Measurements from ENCODE around the gene DACH1. TPM values are rescaled to one million over a fixed set of nuclear protein-coding genes. Genes with fewer than 3 reads are reported as not detected.

The DACH1 gene
- total RNA-seq, 4 donors from 2014 or later = 0.08 to 2.3 (median 0.71) TPM

DNA sequence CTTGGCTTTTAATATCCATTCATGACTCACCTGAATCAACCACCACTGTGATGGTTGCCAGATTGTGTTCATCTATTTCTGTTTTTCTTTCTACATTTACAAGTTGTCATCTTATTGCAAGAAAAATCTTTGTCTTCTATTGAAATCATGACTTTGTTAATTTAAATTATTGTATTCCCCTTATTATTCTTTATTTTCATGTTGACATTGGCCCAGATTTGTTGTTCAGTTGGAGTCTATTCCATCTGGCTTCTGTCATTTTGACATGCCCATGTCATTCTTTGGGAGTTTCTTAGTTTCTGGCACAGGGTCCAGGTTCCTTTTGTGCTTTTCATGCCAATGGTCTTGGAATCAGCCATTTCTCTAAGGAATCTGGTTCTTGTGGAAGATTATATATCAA, 19.9 kb upstream of the DACH1 start:
- TF ChIP-seq, protein P1, sequence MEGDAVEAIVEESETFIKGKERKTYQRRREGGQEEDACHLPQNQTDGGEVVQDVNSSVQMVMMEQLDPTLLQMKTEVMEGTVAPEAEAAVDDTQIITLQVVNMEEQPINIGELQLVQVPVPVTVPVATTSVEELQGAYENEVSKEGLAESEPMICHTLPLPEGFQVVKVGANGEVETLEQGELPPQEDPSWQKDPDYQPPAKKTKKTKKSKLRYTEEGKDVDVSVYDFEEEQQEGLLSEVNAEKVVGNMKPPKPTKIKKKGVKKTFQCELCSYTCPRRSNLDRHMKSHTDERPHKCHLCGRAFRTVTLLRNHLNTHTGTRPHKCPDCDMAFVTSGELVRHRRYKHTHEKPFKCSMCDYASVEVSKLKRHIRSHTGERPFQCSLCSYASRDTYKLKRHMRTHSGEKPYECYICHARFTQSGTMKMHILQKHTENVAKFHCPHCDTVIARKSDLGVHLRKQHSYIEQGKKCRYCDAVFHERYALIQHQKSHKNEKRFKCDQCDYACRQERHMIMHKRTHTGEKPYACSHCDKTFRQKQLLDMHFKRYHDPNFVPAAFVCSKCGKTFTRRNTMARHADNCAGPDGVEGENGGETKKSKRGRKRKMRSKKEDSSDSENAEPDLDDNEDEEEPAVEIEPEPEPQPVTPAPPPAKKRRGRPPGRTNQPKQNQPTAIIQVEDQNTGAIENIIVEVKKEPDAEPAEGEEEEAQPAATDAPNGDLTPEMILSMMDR (IDR thresholded peaks at IDR 0.05) = no peak
- TF ChIP-seq POLR2A (IDR thresholded peaks at IDR 0.05) = no peak
- H3K9me3 ChIP-seq = no peaks in the 10 kb centered on the region
- intact Hi-C loops (cut with DNase I) = no loop called here

DNA sequence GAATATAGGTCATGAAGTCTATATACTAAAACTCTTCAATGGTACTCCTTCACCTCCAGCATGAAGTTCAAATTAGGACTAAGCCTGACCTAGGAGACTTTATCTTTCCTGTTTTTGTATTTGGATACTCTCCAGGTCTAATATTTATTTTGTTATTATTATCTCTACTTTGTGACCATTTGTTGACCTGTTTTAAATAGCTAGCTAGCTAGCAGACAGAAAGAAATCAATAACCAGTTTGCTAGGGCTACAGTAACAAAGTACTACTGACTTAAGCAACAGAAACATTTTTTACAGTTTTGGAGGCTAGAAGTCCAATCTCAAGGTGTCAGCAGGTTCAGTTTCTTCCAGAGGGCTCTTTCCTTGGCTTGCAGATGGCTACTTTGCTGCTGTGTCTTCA, 15.1 kb upstream of the DACH1 start:
- no peak for DNase-seq
- TF ChIP-seq POLR2A (IDR thresholded peaks at IDR 0.05) = no peak
- TF ChIP-seq, protein P1 (IDR thresholded peaks at IDR 0.05) = no peak
- Histone ChIP-seq H3K36me3 (no peaks in the 10 kb centered on the region), H3K27me3 (no peaks in the 10 kb centered on the region), H3K9me3 (no peaks in the 10 kb centered on the region), H3K4me3 (no peak overlapping the region), H3K27ac (no peak overlapping the region), H3K4me1 (peaks cover 0 to 5% (median 0%) of the 10 kb centered on the region in 3 donors)
- intact Hi-C loops (cut with DNase I) = no loop called here

More for the DNA sequence above, 19.9 kb upstream of the DACH1 start:
- H3K4me3 ChIP-seq = no peak overlapping the region
- DNase-seq = no peak
- H3K27ac ChIP-seq = no peak overlapping the region
- H3K36me3 ChIP-seq = no peaks in the 10 kb centered on the region
- no peaks in the 10 kb centered on the region for H3K4me1 ChIP-seq
- H3K27me3 ChIP-seq = no peaks in the 10 kb centered on the region

DNA sequence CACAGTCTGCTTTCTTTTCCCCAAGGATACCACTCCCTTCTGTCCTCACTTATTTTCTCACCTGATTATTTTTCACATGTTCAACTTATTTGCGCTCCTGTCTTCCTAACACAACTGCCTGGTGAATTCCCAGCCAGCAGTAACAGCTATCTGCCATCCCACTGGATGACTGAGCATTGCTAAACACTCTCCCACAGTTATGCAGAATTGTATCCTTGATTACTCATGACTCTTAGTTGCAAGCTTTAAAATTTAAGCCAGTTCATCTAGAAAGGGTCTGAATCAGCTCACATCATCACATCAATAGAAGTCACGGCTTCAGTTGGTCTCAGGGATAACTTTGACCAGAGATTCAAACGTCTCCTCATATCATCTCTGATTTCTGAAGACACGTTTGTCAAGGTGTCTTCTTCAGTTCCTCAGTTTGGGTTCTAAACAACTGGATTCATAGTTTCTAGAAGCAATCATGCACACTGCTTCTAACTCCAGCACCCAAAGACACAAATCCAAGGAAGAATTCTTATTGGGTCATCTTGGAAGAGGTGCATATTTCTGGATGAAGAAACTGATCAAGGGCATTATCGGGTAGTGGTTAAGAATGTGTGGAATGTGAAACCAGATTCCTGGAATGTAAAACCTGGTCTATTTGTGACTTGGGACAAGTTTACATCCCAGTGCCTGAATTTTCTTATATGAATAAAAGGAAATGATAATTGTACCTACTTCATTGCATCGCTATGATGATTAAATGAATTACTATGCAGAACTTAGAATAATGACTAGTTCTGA, 13.9 kb upstream of the DACH1 start:
- DNase-seq = no peak
- H3K4me3 ChIP-seq = no peak overlapping the region
- 69% methylated on average over 6 of the region's 6 CpGs for WGBS, 2 donors
- no peaks in the 10 kb centered on the region for H3K36me3 ChIP-seq
- H3K4me1 ChIP-seq = peaks cover 0 to 5% (median 0%) of the 10 kb centered on the region in 3 donors
- intact Hi-C loops (cut with DNase I) = no loop called here
- no peak for TF ChIP-seq POLR2A (IDR thresholded peaks at IDR 0.05)
- TF ChIP-seq, protein P1 (IDR thresholded peaks at IDR 0.05) = no peak
- H3K27me3 ChIP-seq = no peaks in the 10 kb centered on the region
- no peaks in the 10 kb centered on the region for H3K9me3 ChIP-seq
- H3K27ac ChIP-seq = no peak overlapping the region

DNA sequence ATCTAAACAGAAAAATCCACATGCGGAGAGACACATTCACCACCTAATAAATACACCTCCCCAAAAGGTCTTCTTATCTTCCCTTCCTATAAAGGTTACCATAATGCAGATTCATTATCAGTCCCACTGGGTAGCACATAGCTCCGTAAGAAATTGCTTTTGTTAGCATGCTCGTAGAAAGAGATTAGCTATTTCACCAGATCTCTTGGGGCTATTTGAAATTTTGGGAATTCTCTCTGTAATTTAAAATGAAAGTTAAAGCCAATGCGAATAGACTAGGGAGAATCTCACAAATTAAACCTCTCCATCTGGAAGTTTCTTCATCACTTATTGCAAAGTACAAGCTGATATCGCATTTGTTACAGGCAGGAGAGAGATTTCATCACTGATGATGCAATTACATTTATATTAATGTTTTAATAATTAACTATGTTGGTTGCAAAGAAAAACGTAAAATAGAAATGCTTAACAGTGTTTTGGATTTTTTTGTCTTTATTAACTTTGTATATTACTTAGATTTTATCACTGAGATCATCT, 12.9 kb upstream of the DACH1 start:
- Histone ChIP-seq H3K27ac (no peak overlapping the region), H3K4me1 (peaks cover 0 to 5% (median 0%) of the 10 kb centered on the region in 3 donors), H3K27me3 (no peaks in the 10 kb centered on the region), H3K4me3 (no peak overlapping the region), H3K36me3 (no peaks in the 10 kb centered on the region), H3K9me3 (no peaks in the 10 kb centered on the region)
- no peak for TF ChIP-seq POLR2A (IDR thresholded peaks at IDR 0.05)
- TF ChIP-seq, protein P1 (IDR thresholded peaks at IDR 0.05) = no peak
- DNase-seq = no peak
- WGBS, 2 donors = 72 to 75% methylated on average over 6 of the region's 6 CpGs
- intact Hi-C loops (cut with DNase I) = no loop called here

DNA sequence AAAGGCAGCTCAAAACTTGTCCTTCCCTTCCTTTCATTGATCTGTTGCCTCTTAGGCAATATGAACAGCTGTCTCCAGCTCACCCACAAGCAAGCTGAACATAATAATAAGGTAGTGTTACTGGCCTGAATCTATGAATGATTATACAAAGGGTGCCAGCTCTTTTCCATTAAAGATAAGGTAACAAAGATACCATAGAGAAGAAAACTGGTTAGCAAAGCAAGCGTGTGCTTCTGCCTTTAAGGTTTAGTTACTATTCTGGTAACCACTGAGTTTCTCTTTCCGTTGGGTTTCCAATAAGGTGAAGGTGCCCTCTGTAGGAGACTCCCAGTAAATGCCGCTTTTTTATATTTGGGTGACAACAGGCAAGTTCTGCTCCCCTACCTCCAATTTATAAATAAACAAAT, 12.1 kb upstream of the DACH1 start:
- H3K36me3 ChIP-seq = no peaks in the 10 kb centered on the region
- TF ChIP-seq POLR2A (IDR thresholded peaks at IDR 0.05) = no peak
- TF ChIP-seq, protein P1 (IDR thresholded peaks at IDR 0.05) = peak in 4 of 6 experiments; percentile 34 to 46 (median 40)
- DNase-seq = no peak
- 6% methylated on average over 3 of the region's 3 CpGs for WGBS, 2 donors
- H3K4me3 ChIP-seq = peak overlapping the region in 1 of 4 donors; percentile 39
- intact Hi-C loops (cut with DNase I) = no loop called here
- no peak overlapping the region for H3K27ac ChIP-seq
- H3K4me1 ChIP-seq = peaks cover 0 to 9% (median 0%) of the 10 kb centered on the region in 3 donors
- H3K9me3 ChIP-seq = no peaks in the 10 kb centered on the region
- H3K27me3 ChIP-seq = no peaks in the 10 kb centered on the region

Measured in esophagus squamous epithelium (tissue), 5 donors.